HepG2 (cell line): Measurements from ENCODE around the gene GNAT2. TPM values are rescaled to one million over a fixed set of nuclear protein-coding genes. Genes with fewer than 3 reads are reported as not detected.

Experiments
- BORCS8-MEF2B ChIP-seq: sonication (generic); formaldehyde crosslinking; IDR thresholded peaks from 2 replicates; pipeline ENCODE4 v1.8.0; 2022; ENCODE audit warnings: mild to moderate bottlenecking, missing genetic modification reagents
- KAT8 ChIP-seq: IDR thresholded peaks from 2 replicates; pipeline ENCODE4 v1.6.1; 2016; ENCODE audit warnings: missing genetic modification reagents, missing compliant biosample characterization
- KDM5A ChIP-seq: fragments of 200-600 bp; sonication (generic); IDR thresholded peaks from 2 replicates; pipeline ENCODE4 v1.7.0; 2018; ENCODE audit warnings: antibody characterized with exemption, mild to moderate bottlenecking, low read length, borderline replicate concordance
- KLF12 ChIP-seq: sonication (generic); formaldehyde crosslinking; IDR thresholded peaks from 2 replicates; pipeline ENCODE4 v1.4.0; 2020; ENCODE audit warnings: missing genetic modification reagents, borderline replicate concordance
- MXD1 ChIP-seq: sonication (generic); formaldehyde crosslinking; IDR thresholded peaks from 2 replicates; pipeline ENCODE4 v1.4.0; 2020; ENCODE audit warnings: mild to moderate bottlenecking, missing genetic modification reagents
- RXRA ChIP-seq: sonication (generic); formaldehyde crosslinking; IDR thresholded peaks from 2 replicates; pipeline ENCODE4 v1.5.1; 2020; ENCODE audit warnings: missing genetic modification reagents
- SALL1 ChIP-seq: sonication (generic); formaldehyde crosslinking; IDR thresholded peaks from 2 replicates; pipeline ENCODE4 v1.8.0; 2022; ENCODE audit warnings: mild to moderate bottlenecking, missing genetic modification reagents
- SIN3B ChIP-seq: fragments of 150-350 bp; IDR thresholded peaks from 2 replicates; pipeline ENCODE4 v1.6.1; 2014; ENCODE audit warnings: low read length
- SP5 ChIP-seq: IDR thresholded peaks from 2 replicates; pipeline ENCODE4 v1.6.1; 2016; ENCODE audit warnings: low read depth, borderline replicate concordance
- STAT5B ChIP-seq: sonication (generic); formaldehyde crosslinking; IDR thresholded peaks from 2 replicates; pipeline ENCODE4 v1.4.0; 2020; ENCODE audit warnings: missing genetic modification reagents
- ZBTB26 ChIP-seq: IDR thresholded peaks from 2 replicates; pipeline ENCODE4 v1.6.1; 2016; ENCODE audit warnings: missing compliant biosample characterization, missing genetic modification reagents, borderline replicate concordance
- ZBTB46 ChIP-seq: sonication (generic); formaldehyde crosslinking; IDR thresholded peaks from 2 replicates; pipeline ENCODE4 v1.4.0; 2020; ENCODE audit warnings: mild to moderate bottlenecking, missing genetic modification reagents, borderline replicate concordance
- ZEB1 ChIP-seq: IDR thresholded peaks from 2 replicates; pipeline ENCODE4 v1.6.1; 2012; ENCODE audit warnings: mild to moderate bottlenecking, low read depth, inconsistent platforms; ENCODE audit not compliant: insufficient replicate concordance
- ZNF230 ChIP-seq: sonication (generic); formaldehyde crosslinking; IDR thresholded peaks from 2 replicates; pipeline ENCODE4 v1.4.0; 2020; ENCODE audit warnings: mild to moderate bottlenecking, missing genetic modification reagents
- ZNF562 ChIP-seq: sonication (generic); formaldehyde crosslinking; IDR thresholded peaks from 2 replicates; pipeline ENCODE4 v1.8.0; 2022; ENCODE audit warnings: missing genetic modification reagents, borderline replicate concordance
- ZNF576 ChIP-seq: sonication (generic); formaldehyde crosslinking; IDR thresholded peaks from 2 replicates; pipeline ENCODE4 v1.4.0; 2020; ENCODE audit warnings: mild to moderate bottlenecking, missing genetic modification reagents
- ZNF703 ChIP-seq: sonication (generic); formaldehyde crosslinking; IDR thresholded peaks from 2 replicates; pipeline ENCODE4 v1.5.1; 2020; ENCODE audit warnings: missing genetic modification reagents, mild to moderate bottlenecking, moderate library complexity, borderline replicate concordance
- ZSCAN20 ChIP-seq: sonication (generic); formaldehyde crosslinking; IDR thresholded peaks from 2 replicates; pipeline ENCODE4 v1.4.0; 2020; ENCODE audit warnings: missing genetic modification reagents, mild to moderate bottlenecking, borderline replicate concordance
- polyA plus RNA-seq, 8 experiments: library from polyadenylated mRNA; depleted of rRNA in 3 of 8; stranded (reverse) in 7 of 8; unstranded in 1 of 8; fragments of >200 nt; fragmentation: Illumina TruSeq in 4 of 8; extraction: Trizol in 4 of 8; gene quantifications; 2 replicates each; pipeline versions ENCODE4 v1.2.1 to v1.2.3, GENCODE V29; 2011 to 2016; ENCODE audit warnings: low read depth in 4 of 8, missing spikeins in 1 of 8, mixed read lengths in 1 of 8; ENCODE audit not compliant: insufficient read depth in 1 of 8
- total RNA-seq, 5 experiments: library from RNA; depleted of rRNA; stranded (reverse); fragments of >200 nt; fragmentation: Illumina TruSeq; extraction: Trizol; gene quantifications; 2 replicates each; pipeline ENCODE4 v1.2.3, GENCODE V29; 2016; ENCODE audit warnings: low read depth in 1 of 5
- TF ChIP-seq, protein P1 (sequence below): sonication (generic); formaldehyde crosslinking; IDR thresholded peaks from 2 replicates; pipeline ENCODE4 v1.8.1; 2023; ENCODE audit warnings: missing genetic modification reagents, inconsistent platforms, borderline replicate concordance

The GNAT2 gene
- total and polyA plus RNA-seq, 2 of the 13 experiments (the other 11 are each of a cell fraction or from before 2014, with no cell fraction given): 0.08 to 0.20 TPM

GRCh38 chr1:109619576-109620400 lies at the start of gene GNAT2, which contains the start of gene AMPD2 (continued):
- peak; percentile 37; the same call in 1 of the 2 replicates for TF ChIP-seq ZBTB26 (CRISPR knock-in tag)
- TF ChIP-seq, protein P1, sequence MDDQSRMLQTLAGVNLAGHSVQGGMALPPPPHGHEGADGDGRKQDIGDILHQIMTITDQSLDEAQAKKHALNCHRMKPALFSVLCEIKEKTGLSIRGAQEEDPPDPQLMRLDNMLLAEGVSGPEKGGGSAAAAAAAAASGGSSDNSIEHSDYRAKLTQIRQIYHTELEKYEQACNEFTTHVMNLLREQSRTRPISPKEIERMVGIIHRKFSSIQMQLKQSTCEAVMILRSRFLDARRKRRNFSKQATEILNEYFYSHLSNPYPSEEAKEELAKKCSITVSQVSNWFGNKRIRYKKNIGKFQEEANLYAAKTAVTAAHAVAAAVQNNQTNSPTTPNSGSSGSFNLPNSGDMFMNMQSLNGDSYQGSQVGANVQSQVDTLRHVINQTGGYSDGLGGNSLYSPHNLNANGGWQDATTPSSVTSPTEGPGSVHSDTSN (CRISPR knock-in tag): 0 out of 2 replicates have a peak, but pooled peaks have one; percentile 22
- no peak for TF ChIP-seq ZEB1
- TF ChIP-seq SALL1 (CRISPR knock-in tag): peak; percentile 74
- 0 out of 2 replicates have a peak, but pooled peaks have one; percentile 60 for TF ChIP-seq KLF12 (CRISPR knock-in tag)
- TF ChIP-seq BORCS8-MEF2B (CRISPR knock-in tag): no peak; the same call in 1 of the 2 replicates
- 0 out of 2 replicates have a peak, but pooled peaks have one; percentile 65 for TF ChIP-seq ZSCAN20 (CRISPR knock-in tag)
- TF ChIP-seq STAT5B (CRISPR knock-in tag): no peak
- no peak for TF ChIP-seq SIN3B
- TF ChIP-seq ZNF703 (CRISPR knock-in tag): 0 out of 2 replicates have a peak, but pooled peaks have one; percentile 5
- no peak for TF ChIP-seq ZBTB46 (CRISPR knock-in tag)
- no peak; the same call in 1 of the 2 replicates for TF ChIP-seq ZNF576 (CRISPR knock-in tag)
- TF ChIP-seq ZNF562: no peak
- TF ChIP-seq KDM5A: peak; percentile 17; the same call in 1 of the 2 replicates
- TF ChIP-seq RXRA (CRISPR knock-in tag): peak; percentile 91
- peak; percentile 27; the same call in 1 of the 2 replicates for TF ChIP-seq KAT8 (CRISPR knock-in tag)
- peak; percentile 44; the same call in 1 of the 2 replicates for TF ChIP-seq SP5 (CRISPR knock-in tag)
- TF ChIP-seq ZNF230 (CRISPR knock-in tag): no peak
- peak; percentile 76 for TF ChIP-seq MXD1 (CRISPR knock-in tag)
